KMS-11 (cell line): ENCODE results near the gene SERPINA4.
"Not testable (repeated sequence)": the region's sequence is repeated elsewhere in the genome, so short reads cannot be mapped to it uniquely, and the experiment has no call there.

Experiments
- H2AFZ ChIP-seq: fragments of 200-600 bp; sonication (generic); 2 replicates; pipeline ENCODE4 v1.6.1; 2016; ENCODE audit warnings: antibody characterized with exemption, mixed run types, low read depth
- H3K27ac ChIP-seq: fragments of 200-600 bp; sonication (generic); 2 replicates; pipeline ENCODE4 v1.6.1; 2016; ENCODE audit warnings: mild to moderate bottlenecking, mixed run types
- H3K27me3 ChIP-seq: fragments of 200-600 bp; sonication (generic); 2 replicates; pipeline ENCODE4 v1.6.1; 2017; ENCODE audit warnings: mild to moderate bottlenecking, low read depth, mixed run types, moderate library complexity; ENCODE audit not compliant: insufficient read depth
- H3K36me3 ChIP-seq: fragments of 200-600 bp; sonication (generic); 2 replicates; pipeline ENCODE4 v1.6.1; 2017; ENCODE audit warnings: mild to moderate bottlenecking, mixed run types; ENCODE audit not compliant: insufficient read depth
- H3K4me1 ChIP-seq: fragments of 200-600 bp; sonication (generic); 2 replicates; pipeline ENCODE4 v1.6.1; 2016; ENCODE audit warnings: mild to moderate bottlenecking, low read depth, mixed run types; ENCODE audit not compliant: poor library complexity, severe bottlenecking
- H3K4me2 ChIP-seq: fragments of 200-600 bp; sonication (generic); 2 replicates; pipeline ENCODE4 v1.7.0; 2016; ENCODE audit warnings: mild to moderate bottlenecking, mixed run types
- H3K4me3 ChIP-seq: fragments of 200-600 bp; sonication (generic); IDR thresholded peaks from 2 replicates; pipeline ENCODE4 v1.6.1; 2017; ENCODE audit warnings: low read depth, low read length, mixed read lengths; ENCODE audit not compliant: insufficient read depth
- H3K79me2 ChIP-seq: fragments of 200-600 bp; sonication (generic); 2 replicates; pipeline ENCODE4 v1.6.1; 2016; ENCODE audit warnings: low read depth, mixed run types; ENCODE audit not compliant: insufficient read depth
- H3K9ac ChIP-seq: fragments of 200-600 bp; sonication (generic); 2 replicates; pipeline ENCODE4 v1.6.1; 2016; ENCODE audit warnings: mild to moderate bottlenecking, mixed run types
- H4K20me1 ChIP-seq: fragments of 200-600 bp; sonication (generic); 2 replicates; pipeline ENCODE4 v1.6.1; 2016; ENCODE audit warnings: mild to moderate bottlenecking, mixed run types; ENCODE audit not compliant: insufficient read depth
- TF ChIP-seq, protein P1 (sequence below): fragments of 200-600 bp; sonication (generic); conservative IDR thresholded peaks from 2 replicates; pipeline ENCODE4 v1.6.1; 2017; ENCODE audit warnings: low read depth, mild to moderate bottlenecking, antibody characterized with exemption, low read length, moderate library complexity, mixed read lengths

Gene SERPINA4

DNA sequence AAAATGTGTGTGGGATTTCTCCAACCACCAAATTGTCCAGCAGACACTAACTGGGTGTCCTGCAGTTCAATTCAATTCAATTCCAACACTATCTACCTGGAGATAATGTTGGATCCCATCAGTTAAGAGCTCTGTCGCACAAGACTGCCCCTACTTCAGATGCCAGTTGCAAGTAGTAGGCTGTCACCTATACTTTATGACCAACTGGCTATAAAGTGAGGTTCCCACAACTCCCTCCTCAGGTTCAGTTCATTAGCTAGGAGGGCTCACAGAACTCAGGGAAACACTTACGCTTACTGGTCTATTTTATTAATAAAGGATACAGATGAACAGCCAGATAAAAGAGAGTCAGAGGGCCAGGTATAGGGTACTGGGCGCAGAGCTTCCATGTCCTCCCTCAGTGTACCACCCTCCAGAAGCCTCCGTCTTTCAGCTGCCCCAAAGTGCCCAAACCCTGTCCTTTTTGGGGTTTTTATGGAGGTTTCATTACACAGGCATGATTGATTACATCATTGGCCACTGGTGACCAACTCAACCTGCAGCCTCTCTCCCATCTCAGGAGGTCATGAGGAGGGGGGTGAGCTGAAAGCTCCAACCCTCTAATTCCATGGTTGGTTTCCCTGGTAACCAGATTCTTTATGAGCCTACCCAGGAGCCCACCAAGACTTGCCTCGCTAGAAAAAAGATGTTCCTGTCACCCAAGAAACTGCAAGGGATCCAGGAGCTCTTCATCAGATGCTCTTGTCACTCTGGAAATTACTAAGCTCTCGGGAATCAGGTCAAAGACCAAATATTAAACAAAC lies 12.4 kb downstream of the SERPINA4 start:
- H3K4me1 ChIP-seq, result no peaks in the 10 kb centered on the region
- H3K27me3 ChIP-seq, result no peaks in the 10 kb centered on the region
- H3K4me3 ChIP-seq, result no peak overlapping the region
- no peaks in the 10 kb centered on the region for H4K20me1 ChIP-seq
- H2AFZ ChIP-seq, result no peak overlapping the region
- no peak overlapping the region for H3K9ac ChIP-seq
- no peak overlapping the region for H3K27ac ChIP-seq
- H3K4me2 ChIP-seq, result no peak overlapping the region
- TF ChIP-seq, protein P1, sequence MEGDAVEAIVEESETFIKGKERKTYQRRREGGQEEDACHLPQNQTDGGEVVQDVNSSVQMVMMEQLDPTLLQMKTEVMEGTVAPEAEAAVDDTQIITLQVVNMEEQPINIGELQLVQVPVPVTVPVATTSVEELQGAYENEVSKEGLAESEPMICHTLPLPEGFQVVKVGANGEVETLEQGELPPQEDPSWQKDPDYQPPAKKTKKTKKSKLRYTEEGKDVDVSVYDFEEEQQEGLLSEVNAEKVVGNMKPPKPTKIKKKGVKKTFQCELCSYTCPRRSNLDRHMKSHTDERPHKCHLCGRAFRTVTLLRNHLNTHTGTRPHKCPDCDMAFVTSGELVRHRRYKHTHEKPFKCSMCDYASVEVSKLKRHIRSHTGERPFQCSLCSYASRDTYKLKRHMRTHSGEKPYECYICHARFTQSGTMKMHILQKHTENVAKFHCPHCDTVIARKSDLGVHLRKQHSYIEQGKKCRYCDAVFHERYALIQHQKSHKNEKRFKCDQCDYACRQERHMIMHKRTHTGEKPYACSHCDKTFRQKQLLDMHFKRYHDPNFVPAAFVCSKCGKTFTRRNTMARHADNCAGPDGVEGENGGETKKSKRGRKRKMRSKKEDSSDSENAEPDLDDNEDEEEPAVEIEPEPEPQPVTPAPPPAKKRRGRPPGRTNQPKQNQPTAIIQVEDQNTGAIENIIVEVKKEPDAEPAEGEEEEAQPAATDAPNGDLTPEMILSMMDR, result no peak
- no peaks in the 10 kb centered on the region for H3K36me3 ChIP-seq
- H3K79me2 ChIP-seq, result no peaks in the 10 kb centered on the region

DNA sequence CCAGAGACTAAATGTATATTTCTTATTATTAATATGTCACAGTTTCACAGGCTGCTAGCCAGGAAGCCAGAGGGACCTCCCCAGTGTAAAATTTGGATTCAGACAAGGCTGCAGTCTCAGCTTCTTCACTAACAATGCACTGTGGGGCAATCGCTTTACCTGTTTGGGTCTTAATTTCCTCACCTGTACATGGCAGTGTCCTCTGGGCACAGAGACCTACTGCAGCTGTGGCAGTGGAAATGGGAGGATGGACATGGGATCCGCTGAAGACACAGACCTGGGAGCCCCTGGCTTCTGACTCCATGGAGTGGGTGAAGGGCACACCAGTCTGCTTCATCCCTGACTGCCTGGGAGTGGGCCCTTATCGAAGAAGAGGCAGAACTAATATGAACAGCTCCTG lies 13.1 kb downstream of the SERPINA4 start:
- no peaks in the 10 kb centered on the region for H3K4me1 ChIP-seq
- no peak overlapping the region for H2AFZ ChIP-seq
- H3K9ac ChIP-seq, result no peak overlapping the region
- no peaks in the 10 kb centered on the region for H3K27me3 ChIP-seq
- H3K4me3 ChIP-seq, result no peak overlapping the region
- H3K4me2 ChIP-seq, result no peak overlapping the region
- no peak overlapping the region for H3K27ac ChIP-seq
- no peaks in the 10 kb centered on the region for H4K20me1 ChIP-seq
- TF ChIP-seq, protein P1, result no peak
- no peaks in the 10 kb centered on the region for H3K36me3 ChIP-seq
- no peaks in the 10 kb centered on the region for H3K79me2 ChIP-seq

DNA sequence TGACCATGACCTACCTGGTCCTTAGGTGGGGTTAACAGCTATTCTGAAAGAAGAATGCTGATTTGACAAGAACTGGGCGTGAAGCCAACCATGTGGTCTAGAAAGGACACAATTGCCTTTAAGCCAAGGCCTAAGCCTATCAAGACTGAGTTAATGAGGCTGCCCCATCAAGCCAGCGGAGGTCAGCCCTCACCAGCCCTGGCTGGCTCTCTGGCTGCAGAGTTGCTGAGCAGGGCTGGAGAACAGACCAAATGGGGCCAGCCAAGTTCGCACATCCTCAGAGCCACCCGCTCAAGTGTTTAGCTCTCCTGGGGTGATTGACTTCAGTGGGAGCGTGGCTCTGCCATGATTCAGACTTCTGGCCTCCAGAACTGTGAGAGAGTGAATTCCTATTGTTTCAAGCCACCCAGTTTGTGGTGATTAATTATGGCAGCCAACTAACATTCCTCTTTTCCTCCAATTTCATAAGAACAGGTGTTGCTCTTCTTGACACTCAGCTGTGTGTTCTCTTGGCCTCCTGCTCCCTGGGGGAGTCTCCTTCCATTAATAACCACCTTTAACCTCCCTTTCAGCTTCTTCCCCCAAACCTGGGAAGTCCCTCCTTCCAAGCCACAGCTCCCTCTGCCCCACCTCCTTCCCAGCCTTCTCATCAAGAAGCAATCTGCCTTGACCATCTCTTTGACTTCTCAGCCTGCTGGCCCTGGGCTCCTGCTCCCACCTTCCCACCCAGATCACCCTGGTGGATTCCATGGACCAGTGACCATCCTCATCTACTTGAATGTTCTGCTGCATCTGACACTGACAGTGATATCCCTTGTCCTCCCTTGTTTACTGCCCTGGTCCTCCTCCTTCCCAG lies 14.7 kb downstream of the SERPINA4 start:
- Histone ChIP-seq H3K27me3 (no peaks in the 10 kb centered on the region), H3K9ac (no peak overlapping the region), H4K20me1 (no peaks in the 10 kb centered on the region), H3K4me1 (no peaks in the 10 kb centered on the region), H3K4me2 (no peak overlapping the region), H3K27ac (no peak overlapping the region), H2AFZ (no peak overlapping the region), H3K79me2 (no peaks in the 10 kb centered on the region), H3K4me3 (no peak overlapping the region), H3K36me3 (no peaks in the 10 kb centered on the region)
- TF ChIP-seq, protein P1, result no peak

DNA sequence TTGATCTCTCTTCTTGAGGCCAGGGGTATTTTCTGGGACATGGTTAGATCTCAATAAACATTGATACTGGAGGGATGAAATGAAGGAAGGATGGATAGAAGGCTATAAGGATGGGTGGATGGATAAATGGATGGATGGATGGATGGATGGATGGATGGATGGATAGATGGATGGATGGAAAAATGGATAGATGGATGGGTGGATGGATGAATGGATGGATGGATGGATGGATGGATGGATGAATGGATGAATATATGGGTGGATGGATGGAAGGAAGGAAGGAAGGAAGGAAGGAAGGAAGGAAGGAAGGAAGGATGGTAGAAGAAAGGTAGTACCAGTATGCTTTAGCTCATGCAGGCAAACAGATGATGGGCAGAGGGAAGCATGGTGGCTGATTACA lies 16.2 kb downstream of the SERPINA4 start:
- H3K4me3 ChIP-seq, H3K27ac ChIP-seq, H3K4me1 ChIP-seq, H4K20me1 ChIP-seq, H3K9ac ChIP-seq, H3K36me3 ChIP-seq, H3K79me2 ChIP-seq, H2AFZ ChIP-seq, H3K4me2 ChIP-seq, H3K27me3 ChIP-seq: not testable (repeated sequence)
